ENCODE results near the gene MCCD1.
A peak's percentile ranks its signal among the peaks of the same experiment; 100 is the strongest.

MCCD1 gene

DNA sequence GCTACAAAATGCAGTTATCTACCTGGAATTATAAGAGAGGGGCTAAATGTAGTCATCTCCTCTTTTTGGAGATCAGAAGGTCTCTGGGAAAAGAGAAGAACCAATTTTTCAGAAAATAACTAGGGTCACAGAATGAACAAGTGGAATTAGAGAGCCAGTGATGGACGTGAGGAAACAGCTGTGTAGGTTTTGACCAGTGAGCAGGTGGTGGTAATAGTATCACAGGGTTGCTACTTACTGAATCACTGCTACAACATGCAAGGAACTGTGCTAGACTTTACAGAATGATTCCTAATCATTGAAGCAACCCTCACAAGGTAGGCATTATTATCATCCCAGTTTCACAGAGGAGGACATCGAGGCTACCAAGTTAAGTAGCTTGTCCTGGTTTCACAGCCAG, 15.9 kb downstream of the MCCD1 start:
- H3K4me2 ChIP-seq (ENCODE audit: low read depth, low read length, poor library complexity, severe bottlenecking), result no peak overlapping the region
- no peaks in the 10 kb centered on the region for H3K9me3 ChIP-seq (ENCODE audit: insufficient read depth, low read depth, low read length)
- TF ChIP-seq EZH2phosphoT487 (IDR thresholded peaks at IDR 0.05; ENCODE audit: borderline replicate concordance), result no peak
- TF ChIP-seq CTCF (conservative IDR thresholded peaks at IDR 0.05; ENCODE audit: low read length), result no peak
- H3F3A ChIP-seq (ENCODE audit: low read depth), result no peaks in the 10 kb centered on the region; the same call in 1 of the 2 replicates
- no peak overlapping the region for H3K4me3 ChIP-seq (ENCODE audit: low read length, poor library complexity, severe bottlenecking)
- H3K79me2 ChIP-seq (ENCODE audit: insufficient read depth, low read length), result peaks cover 76% of the 10 kb centered on the region
- H3K9me2 ChIP-seq (replicated peaks; ENCODE audit: low read depth, low read length), result no peaks in the 10 kb centered on the region
- peaks cover 13% of the 10 kb centered on the region for H3K27me3 ChIP-seq (ENCODE audit: insufficient read depth, low read length, poor library complexity, severe bottlenecking)
- H3K36me3 ChIP-seq (ENCODE audit: insufficient read depth, low read length), result peaks cover 12% of the 10 kb centered on the region
- H2AFZ ChIP-seq (ENCODE audit: low read length), result no peak overlapping the region
- H3K9ac ChIP-seq (ENCODE audit: low read depth, low read length, poor library complexity, severe bottlenecking), result no peak overlapping the region
- H4K20me1 ChIP-seq (ENCODE audit: insufficient read depth, low read length, poor library complexity, severe bottlenecking), result peaks cover 24% of the 10 kb centered on the region
- peaks cover 38% of the 10 kb centered on the region for H3K4me1 ChIP-seq (ENCODE audit: insufficient read depth, low read length, poor library complexity, severe bottlenecking)

DNA sequence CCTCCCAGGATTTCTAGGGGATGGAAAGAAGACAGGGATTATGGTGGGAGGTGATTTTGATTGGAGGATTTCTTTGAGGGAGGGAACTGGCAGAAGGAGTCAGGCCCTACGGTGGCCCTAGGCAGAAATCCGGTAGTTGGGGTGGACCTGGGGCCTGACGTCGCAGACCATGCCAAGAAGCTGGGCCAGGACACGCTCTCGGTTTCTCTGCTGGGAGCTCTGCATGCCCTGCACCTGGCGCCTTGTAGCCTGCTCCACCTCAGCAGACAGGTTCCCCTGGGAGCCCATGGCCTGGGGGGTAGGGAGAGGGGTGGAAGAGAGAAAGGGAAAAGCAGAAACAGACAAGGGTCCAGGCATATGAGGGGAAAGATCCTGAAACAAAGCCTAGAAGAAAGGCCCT, 16.5 kb downstream of the MCCD1 start:
- peaks cover 18% of the 10 kb centered on the region for H4K20me1 ChIP-seq (ENCODE audit: insufficient read depth, low read length, poor library complexity, severe bottlenecking)
- no peaks in the 10 kb centered on the region for H3K9me3 ChIP-seq (ENCODE audit: insufficient read depth, low read depth, low read length)
- H2AFZ ChIP-seq (ENCODE audit: low read length), result no peak overlapping the region
- no peaks in the 10 kb centered on the region; the same call in 1 of the 2 replicates for H3F3A ChIP-seq (ENCODE audit: low read depth)
- no peaks in the 10 kb centered on the region for H3K9me2 ChIP-seq (replicated peaks; ENCODE audit: low read depth, low read length)
- H3K4me1 ChIP-seq (ENCODE audit: insufficient read depth, low read length, poor library complexity, severe bottlenecking), result peaks cover 32% of the 10 kb centered on the region
- H3K36me3 ChIP-seq (ENCODE audit: insufficient read depth, low read length), result peaks cover 6% of the 10 kb centered on the region; the same call in 1 of the 2 replicates
- H3K4me2 ChIP-seq (ENCODE audit: low read depth, low read length, poor library complexity, severe bottlenecking), result no peak overlapping the region
- peak overlapping the region; percentile 88 for H3K9ac ChIP-seq (ENCODE audit: low read depth, low read length, poor library complexity, severe bottlenecking)
- H3K27me3 ChIP-seq (ENCODE audit: insufficient read depth, low read length, poor library complexity, severe bottlenecking), result peaks cover 13% of the 10 kb centered on the region
- H3K4me3 ChIP-seq (ENCODE audit: low read length, poor library complexity, severe bottlenecking), result no peak overlapping the region
- peaks cover 72% of the 10 kb centered on the region for H3K79me2 ChIP-seq (ENCODE audit: insufficient read depth, low read length)
- TF ChIP-seq EZH2phosphoT487 (IDR thresholded peaks at IDR 0.05; ENCODE audit: borderline replicate concordance), result no peak
- no peak for TF ChIP-seq CTCF (conservative IDR thresholded peaks at IDR 0.05; ENCODE audit: low read length)

GRCh38 chr6:31546339-31546957, 17.7 kb downstream of the MCCD1 start, which contains the start of gene ATP6V1G2:
Gene ATP6V1G2 (minus strand): TSS chr6:31546608. CDS start chr6:31546559, 49 bp downstream.
- Histone ChIP-seq H3K27me3 (ENCODE audit: insufficient read depth, low read length, poor library complexity, severe bottlenecking) (peaks cover 4% of the 10 kb centered on the region), H3K79me2 (ENCODE audit: insufficient read depth, low read length) (peaks cover 71% of the 10 kb centered on the region), H3K9me2 (replicated peaks; ENCODE audit: low read depth, low read length) (no peaks in the 10 kb centered on the region), H3K4me3 (ENCODE audit: low read length, poor library complexity, severe bottlenecking) (peak within 1 kb of the TSS; percentile 79), H4K20me1 (ENCODE audit: insufficient read depth, low read length, poor library complexity, severe bottlenecking) (peaks cover 6% of the 10 kb centered on the region), H3K36me3 (ENCODE audit: insufficient read depth, low read length) (no peaks in the 10 kb centered on the region), H2AFZ (ENCODE audit: low read length) (peak within 1 kb of the TSS; percentile 77), H3K9ac (ENCODE audit: low read depth, low read length, poor library complexity, severe bottlenecking) (peak within 1 kb of the TSS; percentile 88), H3K4me1 (ENCODE audit: insufficient read depth, low read length, poor library complexity, severe bottlenecking) (peaks cover 31% of the 10 kb centered on the region), H3K4me2 (ENCODE audit: low read depth, low read length, poor library complexity, severe bottlenecking) (peak within 1 kb of the TSS; percentile 92), H3K9me3 (ENCODE audit: insufficient read depth, low read depth, low read length) (no peaks in the 10 kb centered on the region), H3F3A (ENCODE audit: low read depth) (no peaks in the 10 kb centered on the region; the same call in 1 of the 2 replicates)
- TF ChIP-seq EZH2phosphoT487 (IDR thresholded peaks at IDR 0.05; ENCODE audit: borderline replicate concordance) (no peak), CTCF (conservative IDR thresholded peaks at IDR 0.05; ENCODE audit: low read length) (peak; percentile 99)

All from Loucy (cell line).